Hepatocyte (in vitro differentiated cells): Measurements from ENCODE around the gene PLGRKT.

ENCODE experiments used
- CTCF ChIP-seq: fragments of 200-600 bp; sonication (generic); IDR thresholded peaks from 2 replicates; pipeline ENCODE4 v1.5.1; 2016; ENCODE audit warnings: antibody characterized with exemption, mild to moderate bottlenecking; ENCODE audit not compliant: poor library complexity
- EZH2 ChIP-seq: fragments of 200-600 bp; sonication (generic); IDR thresholded peaks from 2 replicates; pipeline ENCODE4 v1.6.1; 2016; ENCODE audit warnings: antibody characterized with exemption, mild to moderate bottlenecking, borderline replicate concordance
- EZH2phosphoT487 ChIP-seq: fragments of 200-600 bp; sonication (generic); IDR thresholded peaks from one replicate; pipeline ENCODE4 v1.6.1; 2018; ENCODE audit warnings: antibody characterized with exemption, mild to moderate bottlenecking, low read depth, moderate library complexity; ENCODE audit not compliant: unreplicated experiment, severe bottlenecking

GRCh38 chr9:5470816-5471215 lies 33.1 kb upstream of the PLGRKT start:
- TF ChIP-seq CTCF: no peak
- no peak for TF ChIP-seq EZH2phosphoT487
- TF ChIP-seq EZH2: no peak
